RKO (cell line): ENCODE data around the gene SEMA3A.
"Not testable (repeated sequence)": the region's sequence is repeated elsewhere in the genome, so short reads cannot be mapped to it uniquely, and the experiment has no call there.

ENCODE experiments used
- DNase-seq: peaks from one replicate; pipeline ENCODE4 v3.0.0-alpha.2; 2016; ENCODE audit warnings: low spot score

SEMA3A gene

GRCh38 chr7:84060000-84060399, 134.6 kb downstream of the SEMA3A start:
- no peak for DNase-seq

- no peak for DNase-seq
Observed at GRCh38 chr7:84058311-84059076, 136.1 kb downstream of the SEMA3A start.

DNA sequence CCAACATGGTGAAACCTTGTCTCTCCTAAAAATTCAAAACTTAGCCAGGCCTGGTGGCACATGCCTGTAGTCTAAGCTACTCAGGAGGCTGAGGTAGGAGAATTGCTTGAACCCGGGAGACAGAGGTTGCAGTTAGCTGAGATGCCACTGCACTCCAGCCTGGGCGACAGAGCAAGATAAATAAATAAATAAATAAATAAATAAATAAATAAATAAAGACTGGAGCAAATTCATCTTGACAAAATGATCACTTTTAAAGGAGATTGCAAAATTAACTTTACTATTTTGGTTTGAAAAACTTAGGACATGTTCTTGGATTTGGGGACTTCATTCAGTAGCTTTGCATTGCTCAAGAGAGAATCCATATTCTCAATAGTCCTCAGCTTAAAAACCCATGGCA, 137.0 kb downstream of the SEMA3A start:
- DNase-seq, result no peak

- no peak for DNase-seq
Observed at GRCh38 chr7:84055904-84056605, 138.5 kb downstream of the SEMA3A start.

- DNase-seq, result not testable (repeated sequence)
Observed at GRCh38 chr7:84055199-84055598, 139.4 kb downstream of the SEMA3A start.

GRCh38 chr7:84049071-84049836, 145.3 kb downstream of the SEMA3A start:
- DNase-seq, result no peak

DNA sequence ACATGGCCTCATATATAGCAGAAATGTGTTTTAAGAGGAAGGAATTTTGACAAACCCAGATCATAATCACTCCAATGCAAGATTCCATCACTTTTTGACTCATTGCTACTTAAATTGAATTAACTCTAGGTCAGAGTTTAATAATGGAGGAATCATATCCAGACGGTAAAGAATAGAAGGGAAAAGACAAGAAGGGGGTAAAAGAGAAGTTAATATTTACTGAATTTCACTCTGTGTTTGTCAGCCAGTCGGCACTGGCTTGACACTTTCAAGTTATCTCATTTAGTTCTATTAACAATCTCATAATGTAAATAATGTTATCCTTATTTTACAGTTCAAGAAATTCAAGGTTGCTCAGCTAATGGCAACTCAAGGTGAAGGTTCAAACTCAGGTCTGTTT, 147.5 kb downstream of the SEMA3A start:
- no peak for DNase-seq

DNA sequence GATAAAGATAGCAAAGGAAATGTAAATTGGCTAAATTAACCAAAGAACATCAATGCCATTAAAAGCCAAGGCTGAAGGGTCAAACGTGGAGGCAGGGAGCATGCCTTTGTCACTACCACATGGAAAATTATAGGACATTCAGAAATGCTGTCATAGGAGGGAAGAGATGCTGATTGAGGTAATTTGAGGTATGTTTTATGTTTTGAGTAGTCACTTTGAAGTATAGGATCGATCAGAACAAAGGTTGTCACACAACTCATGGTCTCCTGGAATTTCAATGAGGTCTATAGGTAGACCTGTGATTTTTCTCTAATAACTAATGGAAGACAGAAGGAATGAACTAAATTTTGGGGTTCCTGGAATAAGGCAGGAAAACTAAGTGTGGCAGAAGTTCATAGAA, 149.8 kb downstream of the SEMA3A start:
- no peak for DNase-seq

DNA sequence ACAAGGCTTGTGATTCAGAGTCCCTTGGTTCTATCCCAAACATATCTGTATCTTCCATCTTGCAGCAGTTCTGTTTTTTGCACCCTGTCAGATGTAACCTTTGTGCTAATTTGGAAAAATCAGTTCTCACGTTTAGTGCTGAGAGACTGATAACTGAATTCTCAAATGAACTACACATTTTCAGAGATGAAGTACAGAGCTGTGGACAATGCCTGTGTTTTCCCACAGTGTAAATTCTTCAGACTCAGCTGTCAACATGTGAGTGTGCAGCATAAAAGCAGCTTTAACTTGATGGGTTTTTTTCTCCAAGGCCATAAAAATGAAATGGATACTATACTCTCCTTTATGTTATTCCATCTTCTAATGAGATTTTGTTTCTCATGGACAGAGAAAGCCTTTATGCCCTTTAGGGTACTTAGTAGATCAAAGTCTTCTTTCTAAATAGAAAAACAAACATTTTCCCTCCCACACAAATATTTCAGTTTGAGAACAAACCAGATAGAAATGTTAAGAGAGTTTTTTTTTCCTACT, 150.9 kb downstream of the SEMA3A start:
- DNase-seq, result no peak

DNA sequence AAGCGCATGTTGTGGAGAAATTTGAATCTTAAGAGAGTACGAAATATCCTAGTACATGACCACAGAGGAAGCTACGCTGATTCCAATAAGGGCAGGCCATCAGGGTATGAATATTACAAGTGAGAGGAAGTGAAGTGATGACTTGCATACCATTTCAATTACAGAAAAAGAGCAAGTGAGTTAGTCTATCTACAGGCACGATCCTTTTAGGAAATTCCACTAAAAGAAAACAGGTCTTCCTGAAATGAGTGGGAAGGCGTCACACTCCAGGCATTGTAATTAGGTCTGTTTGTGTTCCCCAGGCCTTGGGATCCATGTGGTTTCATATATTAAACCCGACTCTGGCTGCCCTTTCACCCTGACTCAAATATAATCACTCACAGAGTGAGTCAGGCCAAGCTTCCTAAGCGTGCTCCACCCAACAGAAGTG, 152.5 kb downstream of the SEMA3A start:
- DNase-seq, result peak; percentile 51

DNA sequence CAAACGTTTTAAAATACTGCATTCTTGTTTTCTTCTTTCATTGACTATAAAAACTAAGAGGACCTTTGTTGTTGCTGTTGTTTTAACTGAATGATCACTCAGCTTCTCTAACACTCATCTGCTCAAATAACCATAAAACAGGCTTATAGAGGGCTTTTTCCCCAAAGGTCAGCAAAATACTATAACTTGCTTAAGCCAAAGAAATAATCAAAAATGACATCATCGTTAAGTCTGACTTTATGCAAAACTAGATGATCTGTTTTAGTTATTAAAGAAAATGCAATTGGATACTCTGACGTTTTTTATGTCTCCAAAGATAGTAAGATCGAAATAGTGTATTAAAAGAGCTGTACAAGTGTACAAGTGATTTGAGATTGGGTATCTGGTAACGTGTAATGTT, 152.9 kb downstream of the SEMA3A start:
- no peak for DNase-seq

- DNase-seq, result no peak
Observed at GRCh38 chr7:84040355-84040754, 154.2 kb downstream of the SEMA3A start.

GRCh38 chr7:84039432-84039831, 155.2 kb downstream of the SEMA3A start:
- no peak for DNase-seq

GRCh38 chr7:84027678-84028077, 166.9 kb downstream of the SEMA3A start:
- no peak for DNase-seq

GRCh38 chr7:84025332-84025927, 169.2 kb downstream of the SEMA3A start:
- no peak for DNase-seq

DNA sequence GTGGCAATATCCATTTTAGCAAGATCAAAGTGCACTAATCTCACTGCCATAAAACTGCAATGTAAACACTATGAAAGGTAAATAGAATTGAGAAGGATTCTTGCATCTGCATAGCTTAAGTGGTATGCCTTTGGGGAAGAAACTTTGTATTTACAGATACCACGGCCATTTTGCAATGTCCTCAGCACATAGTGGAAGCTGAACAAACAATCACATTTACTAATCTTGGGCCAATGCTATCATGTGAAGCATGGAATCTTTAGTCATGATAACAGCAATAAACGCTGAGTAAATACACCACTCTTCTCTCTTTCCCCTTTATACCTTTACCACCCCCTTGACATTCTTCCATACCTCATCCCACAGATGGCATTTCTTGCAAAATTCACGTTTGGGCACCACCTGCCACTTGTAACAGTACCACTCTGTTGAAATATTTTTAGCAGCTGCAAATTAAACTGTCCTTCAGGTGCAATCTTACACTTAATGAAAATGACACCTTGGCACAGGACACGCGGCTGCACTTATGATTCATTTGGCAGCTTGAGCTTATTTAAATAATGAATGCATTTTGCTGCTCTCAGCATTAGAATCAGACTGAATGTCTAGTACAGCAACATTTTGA, 171.8 kb downstream of the SEMA3A start:
- DNase-seq, result no peak

- DNase-seq, result no peak
Observed at GRCh38 chr7:84022009-84022408, 172.6 kb downstream of the SEMA3A start.

DNA sequence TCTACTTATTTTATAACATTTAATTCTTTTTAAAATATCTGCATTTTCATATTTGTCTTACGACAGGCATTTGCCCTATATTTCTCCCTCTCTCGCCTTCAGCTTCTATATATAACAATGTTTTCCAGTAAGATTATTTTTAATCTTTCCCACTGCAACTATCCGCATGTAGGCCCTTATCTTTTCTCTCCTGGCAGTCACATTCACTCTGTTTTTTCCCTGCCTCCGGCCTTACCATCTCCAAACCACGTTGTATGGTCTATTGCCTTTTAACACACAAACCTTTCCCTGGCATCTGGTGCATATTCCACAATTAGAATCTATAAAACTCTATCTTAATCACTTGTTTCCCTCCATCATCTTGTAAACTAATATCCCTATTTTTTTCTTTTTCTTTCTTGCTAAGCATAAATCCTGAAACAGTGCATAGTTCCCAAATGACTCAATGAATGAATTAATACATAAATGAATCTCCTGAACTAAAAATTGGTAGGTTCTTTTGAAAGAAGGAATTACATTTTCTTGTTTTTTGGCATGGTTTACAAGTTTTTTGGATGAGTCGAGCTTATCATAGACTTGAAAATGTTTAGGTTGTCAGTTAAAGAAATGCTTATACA, 173.2 kb downstream of the SEMA3A start:
- DNase-seq, result no peak

DNA sequence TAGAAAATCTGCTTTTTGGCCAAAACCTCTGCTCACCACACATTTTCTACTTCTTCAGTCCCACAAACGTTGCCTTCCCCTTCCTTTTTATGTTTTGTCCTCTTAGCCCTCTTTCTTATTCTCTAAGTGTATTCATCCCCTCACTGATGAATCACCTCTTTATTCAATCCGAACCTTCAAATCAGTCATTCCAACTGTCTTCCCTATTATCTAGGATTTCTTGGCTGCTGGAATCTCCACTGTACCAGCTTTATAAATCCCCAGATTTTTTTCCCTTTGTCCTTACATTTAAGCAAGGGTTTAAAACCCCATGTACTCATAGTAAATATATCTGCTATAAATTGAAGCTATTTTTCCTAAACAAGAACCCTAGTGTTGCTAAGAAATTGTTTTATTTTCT, 176.9 kb downstream of the SEMA3A start:
- no peak for DNase-seq

- DNase-seq, result no peak
Observed at GRCh38 chr7:84013616-84014240, 180.9 kb downstream of the SEMA3A start.

DNA sequence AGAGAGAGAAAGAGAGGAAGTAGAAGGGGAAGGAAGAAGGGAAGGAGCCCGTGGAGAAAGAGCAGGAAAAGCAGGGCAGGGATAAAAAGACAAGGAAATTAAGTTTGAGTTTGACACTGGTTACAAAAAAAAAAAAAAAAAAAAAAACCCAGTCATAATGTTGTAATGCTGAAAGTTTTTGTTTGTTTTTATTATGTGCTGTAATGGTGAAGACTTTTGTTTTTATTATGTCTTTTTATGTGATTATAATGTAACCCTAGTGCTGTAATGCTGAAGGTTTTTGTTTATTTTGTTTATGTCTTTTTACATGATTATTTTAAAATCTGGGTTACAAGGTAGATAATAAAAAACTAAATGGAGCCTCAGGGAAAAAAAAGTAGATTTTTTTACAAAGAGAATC, 184.8 kb downstream of the SEMA3A start:
- no peak for DNase-seq
